ENCODE data around the gene TLNRD1. TPM values are rescaled to one million over a fixed set of nuclear protein-coding genes. Genes with fewer than 3 reads are reported as not detected.

TLNRD1 gene
- total RNA-seq, 2 donors from 2014 or later: 19.3 to 25.4 TPM

DNA sequence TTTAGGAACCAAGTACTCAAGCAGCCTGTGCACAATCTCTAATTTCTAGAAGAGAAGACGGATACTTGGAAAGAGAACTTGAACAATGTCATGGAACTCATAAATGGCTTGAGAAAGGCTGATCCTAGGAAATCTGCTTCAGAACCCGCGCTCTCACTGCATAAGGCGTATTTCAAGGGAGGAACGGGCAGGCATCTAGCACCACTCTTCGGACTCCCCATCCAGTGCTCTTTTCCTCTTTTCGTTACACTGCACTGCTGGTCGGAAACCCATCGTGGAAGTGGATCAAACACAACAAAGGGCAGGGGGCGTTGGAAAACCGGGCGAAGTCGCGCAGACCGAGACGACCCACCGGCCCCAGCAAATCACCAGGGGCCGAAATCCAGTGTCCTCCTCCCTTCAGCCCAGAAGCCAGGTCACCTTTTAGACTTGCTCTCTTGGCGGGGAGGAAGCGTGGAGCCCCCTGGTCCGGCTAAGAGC, 539 bp upstream of the TLNRD1 start:
- intact Hi-C loops (cut with DNase I): no loop called here
- peak overlapping the region; percentile 95 to 98 for H3K27ac ChIP-seq
- TF ChIP-seq POLR2A (IDR thresholded peaks at IDR 0.05) (no peak), POLR2AphosphoS5 (IDR thresholded peaks at IDR 0.05) (no peak)
- TF ChIP-seq, protein P1, sequence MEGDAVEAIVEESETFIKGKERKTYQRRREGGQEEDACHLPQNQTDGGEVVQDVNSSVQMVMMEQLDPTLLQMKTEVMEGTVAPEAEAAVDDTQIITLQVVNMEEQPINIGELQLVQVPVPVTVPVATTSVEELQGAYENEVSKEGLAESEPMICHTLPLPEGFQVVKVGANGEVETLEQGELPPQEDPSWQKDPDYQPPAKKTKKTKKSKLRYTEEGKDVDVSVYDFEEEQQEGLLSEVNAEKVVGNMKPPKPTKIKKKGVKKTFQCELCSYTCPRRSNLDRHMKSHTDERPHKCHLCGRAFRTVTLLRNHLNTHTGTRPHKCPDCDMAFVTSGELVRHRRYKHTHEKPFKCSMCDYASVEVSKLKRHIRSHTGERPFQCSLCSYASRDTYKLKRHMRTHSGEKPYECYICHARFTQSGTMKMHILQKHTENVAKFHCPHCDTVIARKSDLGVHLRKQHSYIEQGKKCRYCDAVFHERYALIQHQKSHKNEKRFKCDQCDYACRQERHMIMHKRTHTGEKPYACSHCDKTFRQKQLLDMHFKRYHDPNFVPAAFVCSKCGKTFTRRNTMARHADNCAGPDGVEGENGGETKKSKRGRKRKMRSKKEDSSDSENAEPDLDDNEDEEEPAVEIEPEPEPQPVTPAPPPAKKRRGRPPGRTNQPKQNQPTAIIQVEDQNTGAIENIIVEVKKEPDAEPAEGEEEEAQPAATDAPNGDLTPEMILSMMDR (IDR thresholded peaks at IDR 0.05): no peak
- peaks cover 3% of the 10 kb centered on the region for H3K4me1 ChIP-seq (replicated peaks)
- no peaks in the 10 kb centered on the region for H3K27me3 ChIP-seq (replicated peaks; ENCODE audit: insufficient read depth)
- 7% methylated on average over 18 of the region's 21 CpGs for WGBS
- peak overlapping the region; percentile 90 to 96 for H3K4me3 ChIP-seq
- no peak for DNase-seq (ENCODE audit: low spot score)
- H3K9me3 ChIP-seq: no peaks in the 10 kb centered on the region
- no peaks in the 10 kb centered on the region for H3K36me3 ChIP-seq

DNA sequence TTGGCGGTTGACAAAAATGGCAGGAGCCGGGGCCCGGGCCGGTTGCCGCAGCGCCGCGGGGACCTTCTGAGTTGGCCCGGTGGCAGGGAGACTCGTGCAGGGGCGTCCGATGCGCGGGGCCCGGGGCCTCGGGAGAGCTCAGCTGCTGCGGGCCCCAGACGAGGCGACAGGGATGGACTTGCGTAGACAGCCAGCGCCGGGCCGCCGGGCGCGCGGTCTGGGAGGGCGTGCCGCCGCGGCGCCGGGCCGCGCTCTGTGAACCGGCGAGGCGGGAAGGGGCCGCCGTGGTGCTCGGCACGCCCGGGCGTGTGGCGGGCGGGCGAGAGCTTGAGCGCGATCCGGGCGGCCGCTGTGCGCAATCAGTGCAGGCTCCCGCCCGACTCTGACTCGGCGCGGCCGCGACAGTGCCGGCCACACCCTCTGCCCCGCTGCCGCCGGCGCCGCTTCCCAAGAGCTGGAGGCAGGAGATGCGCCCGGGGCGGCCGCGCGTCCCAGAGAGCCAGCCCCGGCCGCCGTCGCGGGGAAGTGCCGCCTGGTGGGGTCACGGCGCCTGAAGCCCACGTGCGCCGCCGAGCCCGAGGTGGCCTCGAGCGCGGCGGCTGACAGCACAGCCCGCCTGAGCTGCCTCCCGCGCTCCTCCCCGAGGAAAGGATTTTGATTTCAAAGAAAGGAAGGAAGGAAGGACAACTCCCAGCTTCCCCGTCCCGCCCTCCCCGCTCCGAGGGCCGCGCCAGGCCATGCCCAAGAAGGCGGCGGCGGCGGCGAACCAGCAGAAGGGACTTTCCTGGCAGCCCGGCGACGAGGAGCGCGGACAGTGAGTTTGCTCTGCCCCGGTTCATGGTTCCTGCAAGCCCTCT, 657 bp downstream of the TLNRD1 start:
- peak overlapping the region; percentile 90 to 96 for H3K4me3 ChIP-seq
- no peaks in the 10 kb centered on the region for H3K36me3 ChIP-seq
- peaks cover 3% of the 10 kb centered on the region for H3K4me1 ChIP-seq (replicated peaks)
- WGBS: under 1% methylated on average over 40 of the region's 110 CpGs
- TF ChIP-seq, protein P1 (IDR thresholded peaks at IDR 0.05): no peak
- TF ChIP-seq POLR2AphosphoS5 (IDR thresholded peaks at IDR 0.05): no peak
- TF ChIP-seq POLR2A (IDR thresholded peaks at IDR 0.05): no peak
- peak; percentile 36 for DNase-seq (ENCODE audit: low spot score)
- intact Hi-C loops (cut with DNase I): no loop called here
- H3K27me3 ChIP-seq (replicated peaks; ENCODE audit: insufficient read depth): no peaks in the 10 kb centered on the region
- no peaks in the 10 kb centered on the region for H3K9me3 ChIP-seq
- H3K27ac ChIP-seq: peak overlapping the region; percentile 95 to 98

DNA sequence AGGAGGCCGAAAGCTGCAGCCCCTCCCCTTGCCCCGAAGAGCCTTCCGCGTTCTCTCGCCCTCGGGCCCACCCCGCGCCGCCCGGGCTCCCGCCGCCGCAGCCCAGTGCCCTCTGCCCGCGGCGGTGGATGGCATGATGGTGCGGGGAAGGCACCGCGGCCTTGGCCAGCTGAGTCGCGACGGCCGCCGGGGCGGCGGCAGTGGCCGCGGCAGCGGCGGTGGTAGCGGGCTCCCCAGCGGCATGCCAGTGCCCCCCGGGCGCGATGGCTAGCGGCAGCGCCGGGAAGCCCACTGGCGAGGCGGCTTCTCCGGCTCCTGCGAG, 1.2 kb downstream of the TLNRD1 start:
- peaks cover 3% of the 10 kb centered on the region for H3K4me1 ChIP-seq (replicated peaks)
- no peak for DNase-seq (ENCODE audit: low spot score)
- peak overlapping the region; percentile 90 to 96 for H3K4me3 ChIP-seq
- intact Hi-C loops (cut with DNase I): no loop called here
- TF ChIP-seq, protein P1 (IDR thresholded peaks at IDR 0.05): no peak
- H3K9me3 ChIP-seq: no peaks in the 10 kb centered on the region
- H3K27ac ChIP-seq: peak overlapping the region; percentile 95 to 98
- no peaks in the 10 kb centered on the region for H3K36me3 ChIP-seq
- 7% methylated on average over 21 of the region's 42 CpGs for WGBS
- H3K27me3 ChIP-seq (replicated peaks; ENCODE audit: insufficient read depth): no peaks in the 10 kb centered on the region

DNA sequence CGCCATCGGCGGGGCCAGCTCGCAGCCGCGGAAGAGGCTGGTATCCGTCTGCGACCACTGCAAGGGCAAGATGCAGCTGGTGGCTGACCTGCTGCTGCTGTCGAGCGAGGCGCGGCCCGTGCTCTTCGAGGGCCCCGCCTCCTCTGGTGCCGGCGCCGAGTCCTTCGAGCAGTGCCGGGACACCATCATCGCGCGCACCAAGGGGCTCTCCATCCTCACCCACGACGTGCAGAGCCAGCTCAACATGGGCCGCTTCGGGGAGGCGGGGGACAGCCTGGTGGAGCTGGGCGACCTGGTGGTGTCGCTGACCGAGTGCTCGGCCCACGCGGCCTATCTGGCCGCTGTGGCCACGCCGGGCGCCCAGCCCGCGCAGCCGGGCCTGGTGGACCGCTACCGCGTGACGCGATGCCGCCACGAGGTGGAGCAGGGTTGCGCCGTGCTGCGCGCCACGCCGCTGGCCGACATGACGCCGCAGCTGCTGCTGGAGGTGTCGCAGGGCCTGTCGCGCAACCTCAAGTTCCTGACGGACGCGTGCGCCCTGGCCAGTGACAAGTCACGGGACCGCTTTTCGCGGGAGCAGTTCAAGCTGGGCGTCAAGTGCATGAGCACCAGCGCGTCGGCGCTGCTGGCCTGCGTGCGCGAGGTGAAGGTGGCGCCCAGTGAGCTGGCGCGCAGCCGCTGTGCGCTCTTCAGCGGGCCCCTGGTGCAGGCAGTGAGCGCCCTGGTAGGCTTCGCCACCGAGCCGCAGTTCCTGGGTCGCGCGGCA, 1.8 kb downstream of the TLNRD1 start:
- intact Hi-C loops (cut with DNase I): no loop called here
- H3K27ac ChIP-seq: peak overlapping the region in 1 of 2 donors; percentile 95
- H3K36me3 ChIP-seq: no peaks in the 10 kb centered on the region
- H3K9me3 ChIP-seq: no peaks in the 10 kb centered on the region
- peaks cover 6% of the 10 kb centered on the region for H3K4me1 ChIP-seq (replicated peaks)
- H3K27me3 ChIP-seq (replicated peaks; ENCODE audit: insufficient read depth): no peaks in the 10 kb centered on the region
- peak overlapping the region; percentile 90 to 96 for H3K4me3 ChIP-seq
- no peak for DNase-seq (ENCODE audit: low spot score)
- WGBS: 84% methylated on average over 50 of the region's 89 CpGs
- TF ChIP-seq POLR2A (IDR thresholded peaks at IDR 0.05) (no peak), POLR2AphosphoS5 (IDR thresholded peaks at IDR 0.05) (no peak)
- TF ChIP-seq, protein P1 (IDR thresholded peaks at IDR 0.05): no peak
